Urothelium cell line (cell line): ENCODE measurements around the gene POLR2E.

Experiments used
- DNase-seq: peaks from one replicate; pipeline ENCODE4 v3.0.0; 2011; ENCODE audit warnings: low spot score, mixed read lengths
- FAIRE-seq: peaks from 2 replicates; lab custom pipeline; 2011; peaks lifted over from hg19 to GRCh38; lab: Jason Lieb, UNC

Gene POLR2E

GRCh38 chr19:1082165-1082927, 12.8 kb downstream of the POLR2E start:
- FAIRE-seq = no peak
- peak; percentile 13 for DNase-seq

GRCh38 chr19:1081301-1082164, 13.6 kb downstream of the POLR2E start:
- DNase-seq (no peak), FAIRE-seq (no peak)

- no peak for DNase-seq
- FAIRE-seq = no peak
These were observed 14.6 kb downstream of the POLR2E start for GRCh38 chr19:1080360-1081161.

GRCh38 chr19:1079566-1080111, 15.5 kb downstream of the POLR2E start:
- FAIRE-seq = no peak

GRCh38 chr19:1076951-1077350, 18.2 kb downstream of the POLR2E start:
- FAIRE-seq (no peak), DNase-seq (peak; percentile 25)

More at GRCh38 chr19:1079566-1080111, 15.5 kb downstream of the POLR2E start:
- DNase-seq = no peak

GRCh38 chr19:1076046-1076386, 19.2 kb downstream of the POLR2E start:
- DNase-seq (no peak), FAIRE-seq (no peak)

- FAIRE-seq = no peak
These were observed 20.5 kb downstream of the POLR2E start for GRCh38 chr19:1074544-1075283.

GRCh38 chr19:1073956-1074517, 21.1 kb downstream of the POLR2E start:
- FAIRE-seq = no peak
- no peak for DNase-seq

More at GRCh38 chr19:1074544-1075283, 20.5 kb downstream of the POLR2E start:
- DNase-seq = peak; percentile 51

GRCh38 chr19:1073063-1073955, 21.9 kb downstream of the POLR2E start:
- DNase-seq (no peak), FAIRE-seq (no peak)

GRCh38 chr19:1072371-1073015, 22.7 kb downstream of the POLR2E start:
- FAIRE-seq = no peak

GRCh38 chr19:1070931-1071791, 24.0 kb downstream of the POLR2E start:
- DNase-seq (no peak), FAIRE-seq (no peak)

More at GRCh38 chr19:1072371-1073015, 22.7 kb downstream of the POLR2E start:
- no peak for DNase-seq

GRCh38 chr19:1070576-1070930, 24.6 kb downstream of the POLR2E start:
- DNase-seq (no peak), FAIRE-seq (no peak)

GRCh38 chr19:1069009-1069779, 26.0 kb downstream of the POLR2E start:
- no peak for FAIRE-seq
- DNase-seq = no peak

GRCh38 chr19:1068009-1069001, 26.9 kb downstream of the POLR2E start:
- no peak for FAIRE-seq
- DNase-seq = no peak

GRCh38 chr19:1067341-1067957, 27.7 kb downstream of the POLR2E start:
- no peak for DNase-seq
- no peak for FAIRE-seq
